Stimulated activated memory B cell treated with anti-CD40 and anti-IgM and Interleukin-4, amounts not matched to agents 10 μg/mL and 1 μg/mL and 100 μg/mL, for 72 hours (primary cell): ENCODE results near the gene SCARB1.

Experiments
- ATAC-seq: fragments of 150-1000 bp; cut with Tn5 transposase; 2 replicates; pipeline ENCODE4 v1.10.0; 2021
- H3K27ac Mint-ChIP-seq: one replicate; pipeline ENCODE4 v1.8.0; 2022; ENCODE audit warnings: mild to moderate bottlenecking, mixed read lengths
- H3K27me3 Mint-ChIP-seq: one replicate; pipeline ENCODE4 v1.8.0; 2022; ENCODE audit warnings: mixed read lengths
- H3K36me3 Mint-ChIP-seq: one replicate; pipeline ENCODE4 v1.8.0; 2022; ENCODE audit warnings: mixed read lengths
- H3K4me1 Mint-ChIP-seq: one replicate; pipeline ENCODE4 v1.8.0; 2022; ENCODE audit warnings: mixed read lengths
- H3K4me3 Mint-ChIP-seq: one replicate; pipeline ENCODE4 v1.8.0; 2022; ENCODE audit warnings: mild to moderate bottlenecking, moderate library complexity, mixed read lengths
- H3K9me3 Mint-ChIP-seq: one replicate; pipeline ENCODE4 v1.8.0; 2022; ENCODE audit warnings: mixed read lengths

The SCARB1 gene

DNA sequence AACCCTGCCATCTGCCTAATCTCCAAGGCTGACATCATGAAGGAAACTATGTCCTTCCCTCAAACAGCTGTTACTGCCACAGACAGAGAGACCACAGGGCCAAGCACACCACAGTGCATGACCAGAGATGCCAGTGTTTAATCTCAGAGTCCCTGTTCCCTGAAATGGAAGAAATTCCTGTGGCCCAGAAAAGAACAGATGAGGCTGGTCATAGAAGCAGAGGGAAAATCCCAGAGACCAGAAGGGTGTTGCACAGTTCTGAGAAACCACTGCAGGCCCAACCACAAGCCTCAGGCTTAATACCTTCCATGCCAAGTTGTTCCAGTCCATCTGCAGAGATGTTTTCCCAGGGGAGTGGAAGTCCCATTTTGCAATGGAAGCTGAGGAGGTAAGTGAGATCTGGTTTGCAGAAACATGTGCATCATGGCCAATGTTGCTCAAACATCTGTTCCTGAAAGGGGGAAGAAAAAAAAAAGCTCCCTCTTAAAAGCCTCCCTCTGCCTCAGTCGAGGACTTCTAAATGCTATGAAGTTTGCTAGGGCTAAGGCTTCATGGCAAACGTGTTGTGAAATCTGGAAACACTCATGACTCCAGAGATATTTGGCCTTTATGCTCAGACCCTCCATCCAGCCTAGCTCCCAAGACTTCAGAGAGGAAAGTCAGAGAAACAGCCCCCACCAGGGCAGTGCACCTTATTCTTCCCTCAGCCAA is 98.6 kb downstream of the SCARB1 start:
- peaks cover 12% of the 10 kb centered on the region for H3K9me3 Mint-ChIP-seq
- no peak overlapping the region for H3K4me3 Mint-ChIP-seq
- H3K4me1 Mint-ChIP-seq = peaks cover 26% of the 10 kb centered on the region
- peaks cover 6% of the 10 kb centered on the region for H3K36me3 Mint-ChIP-seq
- no peak overlapping the region for H3K27ac Mint-ChIP-seq
- H3K27me3 Mint-ChIP-seq = peaks cover 23% of the 10 kb centered on the region
- ATAC-seq = no peak

DNA sequence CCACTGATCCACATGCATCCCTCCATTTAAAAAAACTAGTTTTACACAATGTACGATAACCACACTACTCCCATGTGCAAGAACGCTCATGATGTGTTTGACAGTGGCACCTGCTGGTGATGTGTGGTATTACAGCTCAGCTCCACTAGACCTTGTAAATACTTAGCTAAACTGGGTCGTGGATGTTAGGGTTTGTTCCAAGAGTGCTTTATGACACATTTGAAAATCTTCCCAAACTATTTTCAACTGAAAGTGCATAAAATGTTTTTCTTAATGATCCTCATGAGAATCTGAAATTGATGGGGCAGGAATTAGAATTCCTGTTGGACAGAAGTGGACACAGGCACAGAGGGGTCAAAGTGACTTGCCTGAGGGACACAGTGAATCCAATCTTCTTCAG is 99.2 kb downstream of the SCARB1 start:
- Mint-ChIP-seq H3K9me3 (peaks cover 12% of the 10 kb centered on the region), H3K27me3 (peaks cover 23% of the 10 kb centered on the region), H3K27ac (no peak overlapping the region), H3K4me3 (no peak overlapping the region), H3K36me3 (peaks cover 6% of the 10 kb centered on the region), H3K4me1 (peaks cover 30% of the 10 kb centered on the region)
- no peak for ATAC-seq

DNA sequence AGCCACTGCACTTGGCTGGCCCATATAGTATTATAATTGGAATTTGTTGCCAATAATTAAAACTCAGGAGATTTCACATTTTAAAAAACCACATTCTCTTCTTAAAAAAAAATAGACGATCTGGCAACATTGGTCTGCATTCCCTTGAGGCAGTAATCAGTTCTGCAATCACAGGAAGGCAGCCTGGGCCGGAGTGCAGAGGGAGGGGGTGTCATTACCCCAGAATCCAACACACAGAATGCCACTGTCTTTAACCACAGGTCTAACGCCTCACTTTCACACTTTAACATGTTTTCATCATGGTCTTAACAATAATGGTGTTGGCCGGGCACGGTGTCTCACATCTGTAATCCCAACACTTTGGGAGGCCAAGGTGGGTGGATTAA is 100.1 kb downstream of the SCARB1 start:
- peaks cover 6% of the 10 kb centered on the region for H3K36me3 Mint-ChIP-seq
- H3K27ac Mint-ChIP-seq = no peak overlapping the region
- H3K4me3 Mint-ChIP-seq = no peak overlapping the region

DNA sequence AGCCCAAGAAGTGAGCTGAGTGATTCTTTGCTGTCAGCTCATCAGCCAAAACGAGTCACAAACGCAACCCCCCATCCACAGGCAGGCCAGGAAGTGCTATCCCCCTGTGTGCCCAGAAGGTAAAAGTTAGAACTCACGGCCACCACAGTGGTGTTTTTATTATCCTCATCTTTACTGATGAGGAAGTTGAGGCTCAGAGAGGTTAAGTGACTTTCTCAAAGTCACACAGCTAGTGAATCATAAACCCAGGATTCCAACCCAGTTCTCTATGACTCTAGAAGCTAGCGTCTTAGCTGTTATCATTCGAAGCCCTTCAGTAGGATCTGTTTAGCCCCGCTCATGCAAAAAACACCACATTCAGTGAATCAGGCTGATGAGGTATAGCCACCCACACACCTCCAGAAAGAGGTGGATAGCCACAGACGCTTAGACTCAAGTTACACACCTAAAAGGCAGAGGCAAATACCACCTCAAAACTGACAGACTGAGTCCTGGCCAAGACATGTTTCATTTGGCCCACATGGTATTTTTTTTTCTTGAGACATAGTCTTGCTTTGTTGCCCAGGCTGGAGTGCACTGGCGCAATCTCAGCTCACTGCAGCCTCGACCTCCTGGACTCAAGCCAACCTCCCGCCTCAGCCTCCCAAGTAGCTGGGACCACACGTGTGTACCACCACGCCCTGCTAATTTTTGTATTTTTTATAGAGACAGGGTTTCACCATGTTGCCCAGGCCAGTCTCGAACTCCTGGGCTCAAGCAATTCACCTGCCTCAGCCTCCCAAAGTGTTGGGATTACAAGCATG is 100.7 kb downstream of the SCARB1 start:
- H3K27ac Mint-ChIP-seq = no peak overlapping the region
- peaks cover 6% of the 10 kb centered on the region for H3K36me3 Mint-ChIP-seq
- H3K27me3 Mint-ChIP-seq = peaks cover 34% of the 10 kb centered on the region
- peaks cover 12% of the 10 kb centered on the region for H3K9me3 Mint-ChIP-seq
- H3K4me1 Mint-ChIP-seq = peaks cover 34% of the 10 kb centered on the region
- H3K4me3 Mint-ChIP-seq = no peak overlapping the region
- ATAC-seq = no peak

More for the DNA sequence above, 100.1 kb downstream of the SCARB1 start:
- peaks cover 28% of the 10 kb centered on the region for H3K27me3 Mint-ChIP-seq
- H3K4me1 Mint-ChIP-seq = peaks cover 34% of the 10 kb centered on the region
- peaks cover 12% of the 10 kb centered on the region for H3K9me3 Mint-ChIP-seq
- no peak for ATAC-seq

DNA sequence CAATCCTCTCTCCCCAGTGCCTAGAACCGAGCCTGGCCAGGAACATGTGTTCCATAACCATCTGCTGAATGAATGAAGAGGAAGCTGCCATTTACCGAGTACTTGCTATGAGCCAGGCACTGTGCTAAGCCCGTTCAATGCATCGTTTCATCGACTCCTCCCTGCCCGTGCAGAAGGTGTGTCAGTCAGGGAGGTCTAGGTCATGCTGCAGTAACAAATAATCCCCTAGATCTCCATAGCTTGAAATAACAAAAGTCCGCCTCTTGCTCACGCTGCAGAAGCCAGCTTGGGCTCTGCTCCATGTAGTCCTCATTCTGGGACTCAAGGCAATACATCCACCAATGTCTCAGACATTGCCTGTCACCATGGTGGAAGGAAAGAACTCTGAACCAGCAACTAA is 101.3 kb downstream of the SCARB1 start:
- H3K27ac Mint-ChIP-seq = no peak overlapping the region
- H3K27me3 Mint-ChIP-seq = peaks cover 40% of the 10 kb centered on the region
- H3K4me3 Mint-ChIP-seq = no peak overlapping the region
- H3K9me3 Mint-ChIP-seq = peaks cover 14% of the 10 kb centered on the region
- H3K36me3 Mint-ChIP-seq = peaks cover 11% of the 10 kb centered on the region
- no peak for ATAC-seq
- H3K4me1 Mint-ChIP-seq = peaks cover 30% of the 10 kb centered on the region

DNA sequence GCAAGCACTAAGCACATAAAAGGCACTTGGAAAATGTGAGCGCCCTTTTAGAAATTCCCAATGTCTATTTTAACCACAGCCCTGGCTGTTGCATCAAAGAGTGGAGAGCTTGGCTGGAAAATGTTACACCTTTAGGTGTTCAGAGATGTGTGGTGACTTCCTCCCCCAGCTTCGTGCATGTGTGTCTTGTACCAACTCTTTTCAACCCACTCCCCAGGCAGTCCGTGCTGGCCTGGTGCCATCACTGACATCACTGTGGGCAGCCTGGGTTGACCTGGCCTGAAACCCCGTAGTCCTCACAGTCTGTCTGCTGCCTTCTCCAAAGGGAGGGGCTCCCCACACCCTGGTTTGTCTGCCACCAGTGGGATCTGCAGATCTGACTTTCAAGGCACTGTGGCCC is 101.8 kb downstream of the SCARB1 start:
- Mint-ChIP-seq H3K36me3 (peaks cover 11% of the 10 kb centered on the region), H3K9me3 (peaks cover 11% of the 10 kb centered on the region), H3K27me3 (peaks cover 45% of the 10 kb centered on the region), H3K4me1 (peaks cover 25% of the 10 kb centered on the region), H3K27ac (no peak overlapping the region), H3K4me3 (no peak overlapping the region)
- ATAC-seq = peak; percentile 74

DNA sequence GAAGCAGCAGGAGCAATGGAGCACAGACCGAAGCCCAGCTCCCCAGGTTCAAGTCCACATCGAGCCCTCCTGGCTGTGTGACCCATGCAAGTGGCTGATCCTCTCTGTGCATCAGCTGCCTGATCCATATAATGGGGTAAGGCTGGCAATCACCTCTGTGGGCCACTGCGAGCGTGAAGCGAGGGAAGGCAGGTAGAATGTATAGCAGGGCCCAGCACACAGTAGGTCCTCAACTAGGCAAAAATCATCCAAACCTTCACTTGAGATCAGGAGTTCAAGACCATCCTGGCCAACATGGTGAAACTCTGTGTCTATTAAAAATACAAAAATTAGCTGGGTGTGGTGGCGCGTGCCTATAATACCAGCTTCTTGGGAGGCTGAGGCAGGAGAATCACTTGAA is 102.6 kb downstream of the SCARB1 start:
- Mint-ChIP-seq H3K9me3 (peaks cover 11% of the 10 kb centered on the region), H3K36me3 (peaks cover 11% of the 10 kb centered on the region), H3K4me1 (peaks cover 21% of the 10 kb centered on the region), H3K27ac (no peak overlapping the region), H3K27me3 (peaks cover 46% of the 10 kb centered on the region), H3K4me3 (no peak overlapping the region)
- no peak for ATAC-seq

DNA sequence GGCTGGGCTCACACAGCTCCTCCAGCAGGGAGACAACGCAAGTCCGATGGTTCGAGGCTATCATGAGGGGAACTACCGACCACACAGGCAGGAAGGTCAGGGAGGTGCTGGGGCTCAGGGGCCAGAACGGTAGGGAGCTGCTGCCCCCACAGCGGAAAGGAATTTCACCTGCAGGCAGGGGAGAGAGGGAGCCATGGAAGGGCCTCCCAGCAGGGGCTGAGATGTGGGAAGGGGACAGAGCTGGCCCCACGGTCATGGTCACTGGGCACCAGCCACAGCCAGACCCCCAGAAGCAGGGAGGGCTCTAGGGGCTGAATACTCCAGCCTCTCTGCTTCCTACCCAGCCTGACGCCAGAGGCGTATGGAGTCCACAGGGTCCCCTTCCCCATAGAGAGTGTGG is 103.1 kb downstream of the SCARB1 start:
- Mint-ChIP-seq H3K27ac (peak overlapping the region; percentile 26), H3K9me3 (peaks cover 10% of the 10 kb centered on the region), H3K36me3 (peaks cover 8% of the 10 kb centered on the region), H3K4me1 (peaks cover 21% of the 10 kb centered on the region), H3K27me3 (peaks cover 49% of the 10 kb centered on the region), H3K4me3 (no peak overlapping the region)
- ATAC-seq = no peak

DNA sequence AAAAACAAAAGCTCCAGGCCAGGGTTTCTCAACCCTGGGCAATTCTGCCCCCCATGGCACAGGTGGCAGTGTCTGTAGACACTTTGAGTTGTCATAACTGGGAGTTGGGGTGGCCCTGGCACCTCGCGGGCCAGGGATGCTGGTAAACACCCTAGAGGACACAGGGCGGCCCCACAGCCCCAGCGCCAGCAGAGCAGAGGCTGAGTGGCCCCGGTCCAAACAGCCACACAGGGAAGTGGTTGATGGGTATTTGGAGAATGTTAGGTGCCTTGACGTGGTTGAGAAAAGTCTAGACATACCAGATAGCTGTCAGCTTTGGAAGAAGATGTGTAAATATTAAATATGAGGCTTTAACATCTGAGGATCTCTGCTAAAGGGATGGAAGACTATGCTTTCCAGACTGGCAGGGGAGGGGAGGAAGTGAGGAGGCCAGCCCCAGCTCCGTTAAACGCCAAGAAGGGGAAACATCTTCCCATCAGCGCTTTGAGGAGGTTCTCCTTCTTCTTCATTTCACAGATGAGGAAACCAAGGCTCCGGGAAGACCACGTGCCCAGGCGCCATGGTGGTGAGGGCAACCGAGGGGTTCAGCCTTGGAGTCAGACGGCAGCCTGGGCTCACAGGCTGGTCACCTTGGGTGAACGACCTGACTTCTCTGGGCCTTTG is 103.7 kb downstream of the SCARB1 start:
- H3K27ac Mint-ChIP-seq = peak overlapping the region; percentile 26
- peaks cover 7% of the 10 kb centered on the region for H3K9me3 Mint-ChIP-seq
- no peak for ATAC-seq
- peaks cover 27% of the 10 kb centered on the region for H3K4me1 Mint-ChIP-seq
- no peak overlapping the region for H3K4me3 Mint-ChIP-seq
- peaks cover 55% of the 10 kb centered on the region for H3K27me3 Mint-ChIP-seq
- H3K36me3 Mint-ChIP-seq = peaks cover 5% of the 10 kb centered on the region

DNA sequence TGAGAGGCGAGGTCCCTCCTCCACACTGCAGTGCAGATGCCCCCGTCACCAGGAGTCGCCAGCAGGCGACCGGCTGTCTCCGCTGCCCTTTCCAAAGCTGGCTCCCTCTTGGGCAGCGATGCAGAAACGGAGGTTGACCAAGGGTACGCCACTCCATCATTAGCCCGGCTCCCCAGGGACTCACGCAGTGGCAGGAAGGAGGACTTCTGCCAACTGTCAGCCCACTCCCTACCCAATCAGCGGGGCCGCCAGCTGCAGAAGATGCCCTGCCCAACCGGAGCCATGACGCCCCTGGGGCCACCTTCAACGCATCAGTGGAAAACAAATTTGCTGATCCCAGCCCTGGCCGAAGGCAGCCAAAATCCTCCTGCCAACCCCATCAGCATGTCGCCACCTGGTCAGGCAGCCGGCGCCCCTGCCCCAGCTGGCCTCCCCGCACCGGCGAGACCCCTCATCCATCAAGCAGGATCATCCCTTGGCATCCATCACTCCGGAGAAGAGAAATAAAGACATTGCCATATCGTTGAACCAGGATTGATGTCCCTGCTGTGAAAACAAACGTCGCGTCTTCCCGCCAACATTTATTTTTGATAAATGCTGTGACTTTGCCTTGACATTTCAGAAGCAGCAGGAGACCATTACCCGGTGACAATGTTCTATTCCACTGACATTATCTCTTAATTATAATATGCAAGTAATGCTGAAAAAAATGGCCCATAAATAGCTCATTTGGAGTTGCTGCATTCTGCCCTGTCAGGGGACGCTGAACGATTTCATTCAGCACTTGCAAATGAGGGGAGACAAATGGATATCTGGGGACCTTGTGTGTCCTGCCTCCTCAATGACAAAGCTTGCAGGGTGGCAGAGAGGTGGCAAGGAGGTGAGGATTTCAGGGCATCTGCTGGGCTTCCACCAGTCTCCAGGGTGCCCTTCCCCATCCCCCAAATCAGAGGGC is 105.1 kb downstream of the SCARB1 start:
- no peak overlapping the region for H3K4me3 Mint-ChIP-seq
- H3K36me3 Mint-ChIP-seq = peaks cover 5% of the 10 kb centered on the region
- H3K27ac Mint-ChIP-seq = no peak overlapping the region
- ATAC-seq = no peak
- H3K4me1 Mint-ChIP-seq = peaks cover 27% of the 10 kb centered on the region
- peaks cover 5% of the 10 kb centered on the region for H3K9me3 Mint-ChIP-seq
- H3K27me3 Mint-ChIP-seq = peaks cover 68% of the 10 kb centered on the region

DNA sequence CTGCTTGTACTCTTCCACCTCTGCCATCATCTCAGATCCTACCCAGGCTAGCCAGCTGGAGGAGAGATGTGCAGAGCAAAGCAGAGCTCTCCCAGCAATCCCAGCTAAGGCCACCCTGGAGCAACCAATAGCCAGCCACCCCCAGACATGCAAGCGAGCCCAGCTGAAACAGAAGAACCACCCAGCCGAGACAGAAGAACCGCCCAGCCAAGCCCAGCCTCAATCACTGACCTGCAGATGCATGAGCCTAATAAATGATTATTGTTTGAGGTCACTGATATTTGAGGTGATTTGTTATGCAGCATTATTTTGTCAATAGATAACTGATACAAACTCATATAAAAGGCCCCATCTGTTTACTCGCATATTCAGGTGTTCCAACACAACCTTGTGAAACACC is 106.3 kb downstream of the SCARB1 start:
- H3K36me3 Mint-ChIP-seq = peaks cover 5% of the 10 kb centered on the region

DNA sequence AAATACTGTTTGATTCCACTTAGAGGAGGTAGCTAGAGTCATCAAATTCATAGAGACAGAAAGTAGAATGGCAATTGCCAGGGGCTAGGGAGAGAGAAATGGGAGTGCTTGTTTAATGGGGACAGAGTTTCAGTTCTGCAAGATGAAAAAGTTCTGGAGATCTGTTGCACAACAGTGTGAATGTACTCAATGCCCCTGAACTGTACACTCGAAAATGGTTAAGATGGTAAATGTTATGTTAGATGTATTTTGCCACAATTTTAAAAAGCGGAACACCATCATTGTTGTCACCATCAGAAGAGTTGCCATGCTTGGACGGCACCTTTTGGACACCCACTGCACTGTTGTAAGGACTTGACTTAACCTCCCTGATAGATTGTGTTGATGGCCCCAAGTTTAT is 106.9 kb downstream of the SCARB1 start:
- Mint-ChIP-seq H3K9me3 (peaks cover 5% of the 10 kb centered on the region), H3K27ac (no peak overlapping the region), H3K4me3 (no peak overlapping the region), H3K36me3 (peaks cover 5% of the 10 kb centered on the region), H3K27me3 (peaks cover 85% of the 10 kb centered on the region), H3K4me1 (peaks cover 22% of the 10 kb centered on the region)
- ATAC-seq = no peak

More for the DNA sequence above, 106.3 kb downstream of the SCARB1 start:
- peaks cover 80% of the 10 kb centered on the region for H3K27me3 Mint-ChIP-seq
- H3K27ac Mint-ChIP-seq = no peak overlapping the region
- no peak overlapping the region for H3K4me3 Mint-ChIP-seq
- ATAC-seq = no peak
- peaks cover 5% of the 10 kb centered on the region for H3K9me3 Mint-ChIP-seq
- H3K4me1 Mint-ChIP-seq = peaks cover 27% of the 10 kb centered on the region

DNA sequence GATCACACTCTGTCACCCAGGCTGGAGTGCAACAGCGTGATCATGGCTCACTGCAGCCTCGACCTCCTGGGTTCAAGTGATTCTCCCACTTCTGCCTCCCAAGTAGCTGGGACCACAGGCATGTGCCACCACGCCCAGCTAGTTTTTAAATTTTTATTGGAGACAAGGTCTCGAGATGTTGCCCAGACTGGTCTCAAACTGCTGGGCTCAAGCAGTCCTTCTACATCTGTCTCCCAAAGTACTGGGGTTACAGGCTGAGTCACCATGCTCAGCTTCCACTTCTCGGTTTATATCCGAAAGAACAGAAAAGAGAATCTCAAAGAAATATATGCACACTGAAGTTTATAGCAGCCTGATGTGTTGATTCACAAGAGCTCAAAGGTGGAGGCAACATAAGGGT is 107.5 kb downstream of the SCARB1 start:
- H3K9me3 Mint-ChIP-seq = peaks cover 5% of the 10 kb centered on the region
- no peak overlapping the region for H3K27ac Mint-ChIP-seq
- no peak overlapping the region for H3K4me3 Mint-ChIP-seq
- H3K36me3 Mint-ChIP-seq = peaks cover 5% of the 10 kb centered on the region
- H3K27me3 Mint-ChIP-seq = peaks cover 89% of the 10 kb centered on the region
- peaks cover 21% of the 10 kb centered on the region for H3K4me1 Mint-ChIP-seq
- no peak for ATAC-seq

DNA sequence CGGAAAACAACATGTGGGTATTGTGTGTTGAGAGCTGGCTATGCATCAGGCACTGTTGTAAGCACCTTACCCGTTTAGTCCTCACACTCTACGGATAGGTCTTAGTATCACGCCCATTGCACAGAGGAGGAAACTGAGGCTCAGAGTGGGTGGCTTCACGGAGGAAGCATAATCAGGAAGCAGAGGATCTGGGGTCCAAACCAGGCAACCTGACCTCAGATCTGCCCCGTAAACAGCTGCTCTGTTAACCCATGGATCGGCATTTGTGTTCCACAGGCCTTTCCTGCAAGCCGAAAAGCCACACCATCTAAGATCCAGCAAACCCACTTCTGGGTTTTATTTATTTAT is 107.9 kb downstream of the SCARB1 start:
- peaks cover 89% of the 10 kb centered on the region for H3K27me3 Mint-ChIP-seq
- peaks cover 21% of the 10 kb centered on the region for H3K4me1 Mint-ChIP-seq
- no peak overlapping the region for H3K27ac Mint-ChIP-seq
- H3K4me3 Mint-ChIP-seq = no peak overlapping the region
- ATAC-seq = no peak
- H3K36me3 Mint-ChIP-seq = peaks cover 5% of the 10 kb centered on the region
- H3K9me3 Mint-ChIP-seq = peaks cover 5% of the 10 kb centered on the region
